8988T (cell line): Measurements from ENCODE around the gene PCDHGA12.
"Not testable (repeated sequence)": the region's sequence is repeated elsewhere in the genome, so short reads cannot be mapped to it uniquely, and the experiment has no call there.

Source experiments
- DNase-seq: peaks from one replicate; pipeline ENCODE4 v3.0.0; 2011

The PCDHGA12 gene

DNA sequence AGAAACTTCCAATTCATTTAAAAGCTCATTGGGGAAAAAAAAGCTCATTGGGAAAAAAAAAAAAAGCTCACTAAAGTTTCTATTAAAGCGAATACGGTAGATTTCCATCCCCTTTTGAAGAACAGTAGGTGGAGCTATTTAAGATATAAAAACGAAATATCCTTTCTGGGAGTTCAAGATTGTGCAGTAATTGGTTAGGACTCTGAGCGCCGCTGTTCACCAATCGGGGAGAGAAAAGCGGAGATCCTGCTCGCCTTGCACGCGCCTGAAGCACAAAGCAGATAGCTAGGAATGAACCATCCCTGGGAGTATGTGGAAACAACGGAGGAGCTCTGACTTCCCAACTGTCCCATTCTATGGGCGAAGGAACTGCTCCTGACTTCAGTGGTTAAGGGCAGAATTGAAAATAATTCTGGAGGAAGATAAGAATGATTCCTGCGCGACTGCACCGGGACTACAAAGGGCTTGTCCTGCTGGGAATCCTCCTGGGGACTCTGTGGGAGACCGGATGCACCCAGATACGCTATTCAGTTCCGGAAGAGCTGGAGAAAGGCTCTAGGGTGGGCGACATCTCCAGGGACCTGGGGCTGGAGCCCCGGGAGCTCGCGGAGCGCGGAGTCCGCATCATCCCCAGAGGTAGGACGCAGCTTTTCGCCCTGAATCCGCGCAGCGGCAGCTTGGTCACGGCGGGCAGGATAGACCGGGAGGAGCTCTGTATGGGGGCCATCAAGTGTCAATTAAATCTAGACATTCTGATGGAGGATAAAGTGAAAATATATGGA is at the start of gene PCDHGA12:
PCDHGA12 (plus strand) TSS at position 176 of the 782 bp plus-strand sequence; CDS start at position 429, 253 bp downstream.
- peak; percentile 80 for DNase-seq

- no peak for DNase-seq
These were observed 47.6 kb upstream of the PCDHGA12 start, which contains the start of gene PCDHGA7 for GRCh38 chr5:141382469-141383294. TSS of gene PCDHGA7 (plus strand) at chr5:141382742. CDS start at chr5:141382900, 158 bp downstream.

- DNase-seq = no peak
These were observed 47.0 kb upstream of the PCDHGA12 start for GRCh38 chr5:141383345-141383744.

- DNase-seq = no peak
These were observed 45.6 kb upstream of the PCDHGA12 start for GRCh38 chr5:141384471-141385267.

GRCh38 chr5:141387557-141388311 is 42.6 kb upstream of the PCDHGA12 start, which contains the start of gene PCDHGB4:
TSS of gene PCDHGB4 (plus strand) at chr5:141387698. CDS start at chr5:141387885, 187 bp downstream.
- not testable (repeated sequence) for DNase-seq

DNA sequence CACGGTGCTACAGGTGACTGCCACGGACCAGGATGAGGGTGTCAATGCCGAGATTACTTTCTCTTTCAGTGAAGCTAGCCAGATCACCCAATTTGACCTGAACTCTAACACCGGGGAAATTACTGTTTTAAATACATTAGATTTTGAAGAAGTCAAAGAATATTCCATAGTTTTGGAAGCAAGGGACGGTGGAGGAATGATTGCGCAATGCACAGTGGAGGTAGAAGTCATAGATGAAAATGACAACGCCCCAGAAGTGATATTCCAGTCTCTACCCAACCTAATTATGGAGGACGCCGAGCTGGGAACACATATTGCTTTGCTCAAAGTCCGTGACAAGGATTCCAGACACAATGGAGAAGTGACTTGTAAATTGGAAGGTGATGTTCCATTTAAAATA is 41.6 kb upstream of the PCDHGA12 start:
- DNase-seq = no peak

- no peak for DNase-seq
These were observed 40.9 kb upstream of the PCDHGA12 start for GRCh38 chr5:141389153-141390042.

GRCh38 chr5:141392429-141393198 is 37.7 kb upstream of the PCDHGA12 start, which contains the start of gene PCDHGA8:
TSS of gene PCDHGA8 (plus strand) at chr5:141392633. CDS start at chr5:141392814, 181 bp downstream.
- no peak for DNase-seq

DNA sequence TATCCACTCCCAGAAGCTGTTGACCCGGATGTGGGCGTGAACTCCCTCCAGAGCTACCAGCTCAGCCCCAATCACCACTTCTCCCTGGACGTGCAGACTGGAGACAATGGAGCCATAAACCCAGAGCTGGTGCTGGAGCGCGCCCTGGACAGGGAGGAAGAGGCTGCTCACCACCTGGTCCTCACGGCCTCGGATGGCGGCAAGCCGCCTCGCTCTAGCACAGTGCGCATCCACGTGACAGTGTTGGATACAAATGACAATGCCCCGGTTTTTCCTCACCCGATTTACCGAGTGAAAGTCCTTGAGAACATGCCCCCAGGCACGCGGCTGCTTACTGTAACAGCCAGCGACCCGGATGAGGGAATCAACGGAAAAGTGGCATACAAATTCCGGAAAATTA is 37.0 kb upstream of the PCDHGA12 start:
- no peak for DNase-seq

DNA sequence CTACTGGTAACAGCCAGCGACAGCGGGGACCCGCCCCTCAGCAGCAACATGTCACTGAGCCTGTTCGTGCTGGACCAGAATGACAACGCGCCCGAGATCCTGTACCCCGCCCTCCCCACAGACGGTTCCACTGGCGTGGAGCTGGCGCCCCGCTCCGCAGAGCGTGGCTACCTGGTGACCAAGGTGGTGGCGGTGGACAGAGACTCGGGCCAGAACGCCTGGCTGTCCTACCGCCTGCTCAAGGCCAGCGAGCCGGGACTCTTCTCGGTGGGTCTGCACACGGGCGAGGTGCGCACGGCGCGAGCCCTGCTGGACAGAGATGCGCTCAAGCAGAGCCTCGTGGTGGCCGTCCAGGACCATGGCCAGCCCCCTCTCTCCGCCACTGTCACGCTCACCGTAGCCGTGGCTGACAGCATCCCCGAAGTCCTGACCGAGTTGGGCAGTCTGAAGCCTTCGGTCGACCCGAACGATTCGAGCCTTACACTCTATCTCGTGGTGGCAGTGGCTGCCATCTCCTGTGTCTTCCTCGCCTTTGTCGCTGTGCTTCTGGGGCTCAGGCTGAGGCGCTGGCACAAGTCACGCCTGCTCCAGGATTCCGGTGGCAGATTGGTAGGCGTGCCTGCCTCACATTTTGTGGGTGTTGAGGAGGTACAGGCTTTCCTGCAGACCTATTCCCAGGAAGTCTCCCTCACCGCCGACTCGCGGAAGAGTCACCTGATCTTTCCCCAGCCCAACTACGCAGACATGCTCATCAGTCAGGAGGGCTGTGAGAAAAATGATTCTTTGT is 35.7 kb upstream of the PCDHGA12 start:
- DNase-seq = not testable (repeated sequence)

GRCh38 chr5:141397756-141398551 is 32.4 kb upstream of the PCDHGA12 start, which contains the start of gene PCDHGB5:
TSS of gene PCDHGB5 (plus strand) at chr5:141397947. CDS start at chr5:141398128, 181 bp downstream.
- DNase-seq = not testable (repeated sequence)

- DNase-seq = no peak
These were observed 31.7 kb upstream of the PCDHGA12 start for GRCh38 chr5:141398608-141399007.

DNA sequence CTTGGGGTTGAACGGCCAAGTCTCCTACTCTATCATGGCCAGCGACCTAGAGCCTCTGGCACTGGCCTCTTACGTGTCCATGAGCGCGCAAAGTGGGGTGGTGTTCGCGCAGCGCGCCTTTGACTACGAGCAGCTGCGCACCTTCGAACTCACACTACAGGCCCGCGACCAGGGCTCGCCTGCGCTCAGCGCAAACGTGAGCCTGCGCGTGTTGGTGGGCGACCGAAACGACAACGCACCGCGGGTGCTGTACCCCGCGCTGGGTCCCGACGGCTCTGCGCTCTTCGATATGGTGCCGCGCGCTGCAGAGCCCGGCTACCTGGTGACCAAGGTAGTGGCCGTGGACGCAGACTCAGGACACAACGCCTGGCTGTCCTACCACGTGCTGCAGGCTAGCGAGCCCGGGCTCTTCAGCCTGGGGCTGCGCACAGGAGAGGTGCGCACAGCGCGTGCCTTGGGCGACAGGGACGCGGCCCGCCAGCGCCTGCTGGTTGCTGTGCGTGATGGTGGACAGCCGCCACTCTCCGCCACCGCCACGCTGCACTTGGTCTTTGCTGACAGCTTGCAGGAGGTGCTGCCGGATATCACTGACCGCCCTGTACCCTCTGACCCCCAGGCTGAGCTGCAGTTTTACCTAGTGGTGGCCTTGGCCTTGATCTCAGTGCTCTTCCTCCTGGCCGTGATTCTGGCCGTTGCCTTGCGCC is 30.6 kb upstream of the PCDHGA12 start:
- DNase-seq = no peak

- peak; percentile 49 for DNase-seq
These were observed 27.6 kb upstream of the PCDHGA12 start, which contains the start of gene PCDHGA9 for GRCh38 chr5:141402553-141403243. TSS of gene PCDHGA9 (plus strand) at chr5:141402778. CDS start at chr5:141402953, 175 bp downstream.

DNA sequence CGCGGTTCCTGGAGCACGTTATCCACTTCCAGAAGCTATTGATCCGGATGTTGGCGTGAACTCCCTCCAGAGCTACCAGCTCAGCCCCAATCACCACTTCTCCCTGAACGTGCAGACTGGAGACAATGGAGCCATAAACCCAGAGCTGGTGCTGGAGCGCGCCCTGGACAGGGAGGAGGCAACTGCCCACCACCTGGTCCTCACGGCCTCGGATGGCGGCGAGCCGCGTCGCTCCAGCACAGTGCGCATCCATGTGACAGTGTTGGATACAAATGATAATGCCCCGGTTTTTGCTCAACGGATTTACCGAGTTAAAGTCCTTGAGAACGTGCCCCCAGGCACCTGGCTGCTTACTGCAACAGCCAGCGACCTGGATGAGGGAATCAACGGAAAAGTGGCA is 26.9 kb upstream of the PCDHGA12 start:
- no peak for DNase-seq

DNA sequence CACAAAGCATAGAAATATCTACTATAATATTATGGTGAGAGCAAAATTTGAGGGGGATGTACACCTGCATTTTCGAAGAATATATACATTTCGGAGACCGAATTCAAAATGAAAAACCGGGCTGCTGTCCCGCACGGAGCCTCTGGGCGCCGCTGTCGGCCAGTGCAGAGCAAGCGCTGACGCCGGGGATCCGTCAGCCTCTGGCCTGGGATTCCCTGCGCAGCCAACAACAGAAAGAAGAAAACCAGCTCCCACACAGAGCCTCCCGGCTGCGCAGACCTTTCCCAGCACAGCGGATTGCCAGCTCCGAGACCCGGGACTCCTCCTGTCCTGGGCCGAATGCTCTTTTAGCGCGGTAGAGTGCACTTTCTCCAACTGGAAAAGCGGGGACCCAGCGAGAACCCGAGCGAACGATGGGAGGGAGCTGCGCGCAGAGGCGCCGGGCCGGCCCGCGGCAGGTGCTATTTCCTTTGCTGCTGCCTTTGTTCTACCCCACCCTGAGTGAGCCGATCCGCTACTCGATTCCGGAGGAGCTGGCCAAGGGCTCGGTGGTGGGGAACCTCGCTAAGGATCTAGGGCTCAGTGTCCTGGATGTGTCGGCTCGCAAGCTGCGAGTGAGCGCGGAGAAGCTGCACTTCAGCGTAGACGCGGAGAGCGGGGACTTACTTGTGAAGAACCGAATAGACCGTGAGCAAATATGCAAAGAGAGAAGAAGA is 22.4 kb upstream of the PCDHGA12 start, which contains the start of gene PCDHGB6:
PCDHGB6 (plus strand) TSS at position 232 of the 716 bp plus-strand sequence; CDS start at position 414, 182 bp downstream.
- not testable (repeated sequence) for DNase-seq
